ENCODE data around the gene PSMB5. TPM values are rescaled to one million over a fixed set of nuclear protein-coding genes. Genes with fewer than 3 reads are reported as not detected.

Gene PSMB5
- total and polyA plus RNA-seq, 2 of the 13 experiments (the other 11 are each of a cell fraction or from before 2014, with no cell fraction given), result 705 to 871 TPM

- TF ChIP-seq ATM (IDR thresholded peaks at IDR 0.05; ENCODE audit: borderline replicate concordance) (no peak), ZNF703 (CRISPR knock-in tag; IDR thresholded peaks at IDR 0.05; ENCODE audit: borderline replicate concordance) (peak; percentile 88; the same call in 1 of the 2 replicates), SYNCRIP (IDR thresholded peaks at IDR 0.05; ENCODE audit: insufficient read depth, low read depth, low read length) (no peak), RARA (CRISPR knock-in tag; IDR thresholded peaks at IDR 0.05) (peak; percentile 71), PBX3 (CRISPR knock-in tag; IDR thresholded peaks at IDR 0.05; ENCODE audit: borderline replicate concordance) (peak; percentile 98), IRF2 (CRISPR knock-in tag; IDR thresholded peaks at IDR 0.05) (peak; percentile 99), ZNF598 (CRISPR knock-in tag; IDR thresholded peaks at IDR 0.05; ENCODE audit: borderline replicate concordance) (peak; percentile 100), RNF2 (conservative IDR thresholded peaks at IDR 0.05; ENCODE audit: low read depth) (peak; percentile 98), ZNF704 (CRISPR knock-in tag; IDR thresholded peaks at IDR 0.05; ENCODE audit: borderline replicate concordance) (peak; percentile 98), ATF1 (CRISPR knock-in tag; IDR thresholded peaks at IDR 0.05) (no peak; the same call in 1 of the 2 replicates), ARNTL (CRISPR knock-in tag; IDR thresholded peaks at IDR 0.05) (peak; percentile 96), NFKBIZ (CRISPR knock-in tag; IDR thresholded peaks at IDR 0.05) (peak; percentile 99), ZBED4 (CRISPR knock-in tag; IDR thresholded peaks at IDR 0.05; ENCODE audit: borderline replicate concordance) (peak; percentile 98), SMARCC2 (IDR thresholded peaks at IDR 0.05) (no peak), TSC22D2 (CRISPR knock-in tag; IDR thresholded peaks at IDR 0.05; ENCODE audit: borderline replicate concordance) (peak; percentile 98), TMF1 (CRISPR knock-in tag; IDR thresholded peaks at IDR 0.05; ENCODE audit: low read depth) (peak; percentile 99), ZNF614 (CRISPR knock-in tag; IDR thresholded peaks at IDR 0.05; ENCODE audit: borderline replicate concordance) (peak; percentile 99), ZNF10 (CRISPR knock-in tag; IDR thresholded peaks at IDR 0.05; ENCODE audit: borderline replicate concordance, low read depth) (no peak), ZNF468 (CRISPR knock-in tag; IDR thresholded peaks at IDR 0.05) (no peak), PATZ1 (CRISPR knock-in tag; IDR thresholded peaks at IDR 0.05) (peak; percentile 91), THAP11 (CRISPR knock-in tag; IDR thresholded peaks at IDR 0.05) (peak; percentile 90), HDAC1 (CRISPR knock-in tag; IDR thresholded peaks at IDR 0.05) (peak; percentile 97)
Measured at GRCh38 chr14:23006544-23007419, 27.9 kb downstream of the PSMB5 start (continued).
